Left colon (tissue), 2 donors: ENCODE data around the gene HYI. TPM values are rescaled to one million over a fixed set of nuclear protein-coding genes. Genes with fewer than 3 reads are reported as not detected.
"Not testable (repeated sequence)": the region's sequence is repeated elsewhere in the genome, so short reads cannot be mapped to it uniquely, and the experiment has no call there.

ENCODE experiments used
- ATAC-seq: fragments of 200-7000 bp; cut with Tn5 transposase; one replicate; pipeline ENCODE4 v1.9.1; 2020; ENCODE audit warnings: mild to moderate bottlenecking, moderate library complexity
- DNase-seq, 2 donors: peaks; one replicate each; pipeline ENCODE4 v3.0.0-alpha.2; 2020
- intact Hi-C, 2 donors: fragments of 100-400 bp; cut with DNase I in 1 of 2; cut with micrococcal nuclease in 1 of 2; formaldehyde crosslinking; loops; one replicate each; pipeline versions ENCODE4 v1.11.2 to v1.14.0; 2022; cut with DNase I, micrococcal nuclease
- total RNA-seq, 2 donors: library from RNA; stranded (reverse); fragmentation: NEBNext Ultra II Directional; extraction: Animal tissue kit (Norgen Biotek cat#: 25700); gene quantifications; one replicate each; pipeline ENCODE4 v1.2.1, GENCODE V29; 2021
- donor health status: DM: no; HTN: no; CAD: no.
- donor health status: DM: yes; HTN: yes; CAD: no.

The HYI gene
- total RNA-seq, 2 donors from 2014 or later: 60.9 to 74.3 TPM

DNA sequence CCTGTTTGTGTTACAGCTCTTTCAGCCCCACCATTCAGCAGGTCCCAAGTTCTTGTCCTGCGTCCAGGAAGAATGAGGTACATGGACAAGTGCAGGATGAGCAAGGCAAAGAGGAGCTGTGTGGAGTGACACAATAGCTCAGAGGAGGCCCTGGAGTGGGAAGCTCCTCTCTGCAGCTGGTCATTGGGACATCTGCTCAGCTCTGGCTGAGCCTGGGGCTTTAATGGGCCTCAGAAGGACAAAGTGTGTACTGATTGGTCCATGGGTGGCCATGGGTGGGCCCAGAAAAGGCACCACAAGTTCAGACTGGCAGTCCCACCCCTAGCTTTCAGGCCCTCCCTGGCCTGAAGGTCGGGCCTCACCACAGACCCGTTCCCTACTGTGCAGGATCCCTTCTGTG lies 14.7 kb upstream of the HYI start:
- DNase-seq (no peak), ATAC-seq (no peak)
- intact Hi-C loops: no loop called here

GRCh38 chr1:43466403-43466802 lies 12.7 kb upstream of the HYI start:
- intact Hi-C loops: no loop called here
- ATAC-seq (peak; percentile 51), DNase-seq (peak in 1 of 2 donors; percentile 44)

- DNase-seq: no peak
- intact Hi-C loops: no loop called here
- peak; percentile 57 for ATAC-seq
Observed at GRCh38 chr1:43465505-43466067, 11.9 kb upstream of the HYI start.

DNA sequence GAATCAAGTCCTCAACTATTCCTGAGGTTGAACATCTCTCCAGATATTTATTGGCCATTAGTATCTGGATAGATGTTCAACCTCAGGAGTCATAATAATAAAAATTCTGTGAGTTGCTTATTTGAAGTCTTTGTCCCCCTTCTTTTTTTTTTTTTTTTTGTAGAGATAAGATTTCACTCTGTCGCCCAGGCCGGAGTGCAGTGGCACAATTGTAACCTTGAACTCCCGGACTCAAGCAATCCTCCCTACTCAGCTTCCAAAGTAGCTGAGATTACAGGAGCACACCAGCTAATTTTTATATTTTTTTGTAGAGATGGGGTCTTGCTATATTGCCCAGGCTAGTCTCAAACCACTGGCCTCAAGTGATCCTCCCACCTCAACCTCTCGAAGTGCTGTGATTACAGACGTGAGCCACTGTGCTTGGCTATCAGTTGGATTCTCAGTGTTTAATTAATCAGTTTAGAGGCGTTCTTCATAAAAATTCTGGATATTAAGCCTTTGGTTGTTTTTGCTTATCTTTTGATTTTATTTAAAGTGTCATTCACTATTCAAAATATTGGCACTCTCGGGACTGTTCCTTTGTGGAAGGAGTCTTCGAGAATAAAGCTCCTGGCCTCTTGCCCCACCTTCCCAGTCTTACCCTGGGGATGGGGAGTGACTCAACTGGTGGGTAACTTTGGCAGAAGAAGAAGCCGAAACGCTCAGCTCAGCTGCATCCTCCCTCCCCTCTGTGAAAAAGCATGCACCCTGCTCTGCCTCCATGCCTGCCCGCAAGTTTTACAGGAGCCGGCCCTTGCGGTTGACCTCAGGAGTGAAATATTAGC lies 11.2 kb upstream of the HYI start:
- no peak for DNase-seq
- intact Hi-C loops: no loop called here

DNA sequence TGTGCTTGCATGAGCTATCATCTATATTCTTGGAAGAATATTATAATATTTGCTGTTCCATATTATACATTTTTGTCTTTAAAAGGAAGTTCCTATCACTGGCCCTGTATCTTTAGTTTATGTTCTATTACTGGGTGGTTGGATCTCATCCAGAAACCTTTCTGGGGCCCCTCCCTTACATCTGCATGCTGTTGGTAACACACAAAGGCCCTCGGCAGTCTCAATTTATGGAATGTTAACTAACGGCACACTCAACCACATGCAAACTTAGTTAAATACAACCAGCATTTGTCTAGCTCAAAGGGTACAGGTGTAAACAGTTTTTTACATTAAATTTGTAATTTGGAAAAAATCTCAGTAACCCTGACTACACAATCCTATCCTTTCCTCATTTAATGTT lies 9.7 kb upstream of the HYI start:
- ATAC-seq (peak; percentile 48), DNase-seq (no peak)
- intact Hi-C loops: no loop called here

More for the DNA sequence above, 11.2 kb upstream of the HYI start:
- no peak for ATAC-seq

GRCh38 chr1:43460988-43461693 lies 7.4 kb upstream of the HYI start:
- ATAC-seq: no peak
- DNase-seq: no peak
- intact Hi-C loops: no loop called here

- intact Hi-C loops, ATAC-seq: not testable (repeated sequence)
Observed at GRCh38 chr1:43458379-43458778, 4.6 kb upstream of the HYI start.

DNA sequence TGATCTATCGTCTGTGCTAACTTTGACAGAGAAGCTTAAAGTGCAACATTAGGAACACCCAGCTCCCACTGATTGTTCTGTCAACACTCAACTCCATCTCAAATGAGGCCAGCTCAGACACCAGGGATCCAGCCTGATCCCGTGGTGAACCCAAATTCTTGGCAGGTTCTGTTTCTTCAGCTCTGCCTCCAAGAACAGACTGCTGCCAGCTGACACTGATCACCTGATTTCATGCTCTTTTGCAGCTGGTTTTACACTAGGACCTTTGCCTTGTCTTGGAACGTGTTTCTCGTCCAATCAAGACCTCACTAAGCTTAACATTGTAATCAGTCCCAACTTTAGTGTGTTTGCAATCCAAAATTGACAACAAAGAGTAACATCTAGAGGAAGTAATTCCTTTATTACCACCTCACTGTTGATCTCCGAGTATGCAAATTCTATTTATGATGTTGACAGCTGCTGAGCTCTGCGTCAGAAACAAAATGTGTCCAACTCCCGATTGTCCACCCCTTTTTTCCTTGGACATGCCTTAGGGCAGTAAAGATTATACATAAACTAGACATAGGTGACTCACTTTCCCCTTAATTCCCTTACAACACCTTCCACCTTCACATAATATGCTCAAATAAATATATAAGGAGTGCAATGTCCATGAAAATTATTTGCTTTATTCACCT lies 1.6 kb upstream of the HYI start:
- DNase-seq: peak; percentile 47 to 58
- intact Hi-C loops: no loop called here
- ATAC-seq: peak; percentile 46

More at GRCh38 chr1:43458379-43458778, 4.6 kb upstream of the HYI start:
- not testable (repeated sequence) for DNase-seq

DNA sequence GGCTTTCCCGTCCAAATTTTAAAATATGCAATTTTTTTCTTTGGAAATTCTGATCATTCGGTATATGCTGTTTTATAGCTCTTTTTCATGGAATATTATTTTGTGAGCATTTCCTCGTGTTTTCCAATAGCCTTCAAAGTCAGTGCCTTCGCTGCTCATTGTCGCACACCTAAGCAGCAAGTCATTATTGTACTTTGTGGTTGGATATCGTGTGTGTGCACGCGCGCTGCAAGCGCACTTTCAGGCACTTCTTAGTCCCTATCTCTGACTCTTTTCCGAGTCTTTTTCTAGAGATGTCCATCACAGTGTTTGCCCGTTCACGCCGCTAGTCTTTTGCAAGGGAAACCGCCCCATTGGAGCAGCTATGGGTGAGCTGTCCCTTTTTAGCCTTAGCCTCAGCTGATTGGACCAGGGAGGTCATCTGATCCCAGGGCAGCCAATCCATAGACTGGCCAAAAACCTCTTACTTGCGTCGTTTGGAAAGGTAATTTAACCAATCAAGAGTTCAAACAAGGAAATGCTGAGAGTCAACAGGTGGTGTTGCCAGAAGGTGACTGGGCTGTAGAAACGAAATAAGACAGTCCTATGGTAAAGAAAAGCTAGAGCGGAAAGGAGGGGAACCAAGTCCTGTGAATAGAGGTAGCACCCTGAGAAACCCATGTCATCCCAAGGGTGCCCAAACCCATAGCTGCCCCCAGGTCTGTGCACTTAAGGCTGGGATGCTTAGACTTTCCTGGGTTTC lies 710 bp upstream of the HYI start:
- intact Hi-C loops: no loop called here
- peak; percentile 79 to 91 for DNase-seq
- ATAC-seq: peak; percentile 75

GRCh38 chr1:43452789-43453441 lies 816 bp downstream of the HYI start:
- intact Hi-C loops: no loop called here
- DNase-seq: peak; percentile 35 to 50
- ATAC-seq: peak; percentile 10

DNA sequence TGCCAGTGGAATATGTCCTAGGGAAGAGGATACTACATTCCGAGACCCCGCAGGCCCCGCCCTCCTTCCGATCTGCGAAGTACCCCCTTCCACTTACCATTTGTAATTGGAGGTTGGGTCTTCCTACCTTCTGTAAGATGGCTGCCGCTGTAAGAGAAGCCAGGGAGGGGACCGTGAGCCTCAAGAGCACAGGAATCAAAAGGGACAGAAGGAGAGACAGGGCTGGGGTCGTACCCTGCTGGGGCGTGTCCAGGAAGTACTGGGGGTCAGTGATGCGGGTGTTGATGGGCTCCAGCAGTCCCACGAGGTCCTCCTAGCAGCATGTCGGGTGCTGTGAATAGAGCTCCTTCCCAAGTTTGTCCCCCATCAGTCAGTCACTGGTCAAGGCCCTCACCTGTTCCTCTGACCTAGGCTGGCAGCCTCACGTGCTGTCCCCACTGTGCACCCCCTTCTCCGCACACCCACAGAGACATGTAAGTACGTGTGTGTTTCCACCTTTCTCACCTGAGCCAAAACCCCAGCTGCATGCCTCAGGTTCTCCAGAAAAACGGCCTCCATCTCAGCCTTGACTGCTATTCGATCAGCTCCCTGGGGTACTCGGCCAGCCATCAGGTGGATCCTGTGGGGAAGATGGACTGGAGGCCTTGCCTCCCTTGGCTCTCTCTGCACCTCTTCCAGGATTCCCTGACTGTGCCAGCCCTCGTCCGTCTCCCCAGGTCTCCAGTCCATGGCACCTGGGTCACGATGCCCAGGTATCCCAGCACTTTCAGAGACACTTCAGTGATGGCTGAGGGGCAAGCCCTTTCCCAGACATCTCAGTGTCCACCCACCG lies 1.8 kb downstream of the HYI start:
- intact Hi-C loops: no loop called here
- DNase-seq (peak in 1 of 2 donors; percentile 10), ATAC-seq (no peak)

- intact Hi-C loops: no loop called here
Observed at GRCh38 chr1:43451157-43451591, 2.6 kb downstream of the HYI start.

DNA sequence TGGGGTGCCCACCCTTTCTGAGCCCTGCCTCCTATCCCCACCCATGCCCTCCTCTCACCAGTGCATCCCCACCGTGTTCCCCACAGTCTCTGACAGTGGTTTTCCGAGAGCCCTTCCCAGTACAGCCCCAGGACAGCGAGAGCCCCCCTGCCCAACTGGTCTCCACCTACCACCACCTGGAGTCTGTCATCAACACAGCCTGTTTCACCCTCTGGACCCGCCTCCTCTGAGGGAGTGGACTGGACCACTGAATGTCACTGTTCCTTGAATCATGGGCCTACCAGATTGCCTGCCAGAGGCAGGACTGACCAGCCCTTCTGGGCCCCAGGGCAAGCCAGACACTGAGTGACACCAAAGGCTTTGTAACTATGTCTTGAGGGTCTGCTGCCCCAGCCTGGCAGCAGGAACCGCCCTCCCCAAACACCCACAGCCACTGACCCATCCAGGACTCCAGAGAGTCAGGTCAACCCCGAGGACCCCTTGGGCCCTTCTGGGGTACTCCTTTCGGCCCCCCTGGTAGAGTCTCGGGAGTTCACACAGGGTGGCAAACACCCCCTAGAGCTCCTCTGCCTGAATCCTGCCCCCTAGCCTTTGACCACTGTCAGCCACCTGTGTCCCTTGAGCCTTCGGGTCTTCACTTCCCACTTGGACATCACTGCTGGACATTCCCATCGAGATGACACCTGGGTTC lies 3.3 kb downstream of the HYI start:
- intact Hi-C loops: no loop called here
- DNase-seq: peak in 1 of 2 donors; percentile 6

More at GRCh38 chr1:43451157-43451591, 2.6 kb downstream of the HYI start:
- no peak for ATAC-seq
- peak in 1 of 2 donors; percentile 8 for DNase-seq

GRCh38 chr1:43449708-43450069 lies 4.0 kb downstream of the HYI start:
- DNase-seq (peak in 1 of 2 donors; percentile 3), ATAC-seq (no peak)
- intact Hi-C loops: no loop called here

More for the DNA sequence above, 3.3 kb downstream of the HYI start:
- no peak for ATAC-seq

DNA sequence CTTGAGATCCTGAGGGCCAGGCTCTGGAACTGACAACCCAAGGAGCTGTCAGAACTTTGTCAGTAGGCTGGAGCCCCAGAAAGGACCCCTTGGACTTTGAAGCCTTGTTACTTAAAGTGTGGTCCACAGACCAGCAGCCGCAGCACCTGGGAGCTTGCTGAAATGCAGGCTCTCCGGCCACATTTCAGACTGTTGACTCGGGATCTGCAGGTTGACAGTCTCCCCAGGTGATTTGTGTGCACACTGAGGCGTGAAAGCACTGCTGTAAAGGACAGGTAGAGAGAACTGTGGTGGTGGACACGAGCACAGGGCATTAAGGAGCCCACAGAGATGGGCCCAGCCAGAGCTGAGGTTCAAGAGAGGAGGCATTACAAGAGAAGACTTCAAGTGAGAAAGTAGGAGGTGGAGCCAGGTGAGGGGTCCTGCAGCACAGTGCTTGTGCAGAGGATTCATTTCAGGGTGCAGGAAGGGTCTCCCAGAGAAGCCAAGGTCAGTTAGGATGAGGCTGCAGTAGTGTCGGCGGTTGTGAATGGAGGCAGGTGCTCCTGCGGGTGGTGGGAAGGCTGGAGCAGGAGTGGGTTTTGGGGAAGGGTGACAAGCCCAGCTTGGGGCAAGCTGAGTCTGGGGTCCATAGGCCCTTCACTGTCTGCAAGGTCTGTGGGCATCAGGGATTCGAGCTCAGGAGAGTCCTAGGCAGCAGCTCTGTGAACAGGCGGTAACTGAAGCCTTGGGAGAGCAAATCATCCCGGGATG lies 4.6 kb downstream of the HYI start:
- DNase-seq: peak in 1 of 2 donors; percentile 5
- intact Hi-C loops: no loop called here
- ATAC-seq: no peak
